GM12878 (cell line): ENCODE results near the gene C11orf58. TPM values are rescaled to one million over a fixed set of nuclear protein-coding genes. Genes with fewer than 3 reads are reported as not detected.

ENCODE experiments used
- ATAC-seq: fragments of 200-7000 bp; cut with Tn5 transposase; 3 replicates; pipeline ENCODE4 v1.9.1; 2020; ENCODE audit warnings: mild to moderate bottlenecking, moderate library complexity
- BruUV-seq: library from RNA; stranded (reverse); fragments of 400-500 nt; replicated peaks from 2 replicates; lab custom pipeline; 2021; lab: Mats Ljungman, UMichigan
- CTCF ChIA-PET: fragments of 300-600 bp; sonication (Branson Sonifier 250); formaldehyde crosslinking; extraction: SDS; loops from one replicate; lab custom pipeline; 2021; ENCODE audit warnings: inconsistent platforms; lab: Yijun Ruan, JAX
- POLR2A ChIA-PET: fragments of 350-600 bp; formaldehyde crosslinking; extraction: SDS; loops from one replicate; lab custom pipeline; 2021; ENCODE audit warnings: inconsistent platforms; lab: Charles Lee
- RAD21 ChIA-PET: fragments of 300-600 bp; sonication (Branson Sonifier 250); formaldehyde crosslinking; loops from one replicate; lab custom pipeline; 2023; ENCODE audit warnings: antibody characterized with exemption; ENCODE audit not compliant: unreplicated experiment; lab: Charles Lee
- SMC1A ChIA-PET: fragments of 300-600 bp; sonication (Branson Sonifier 250); formaldehyde crosslinking; loops from one replicate; lab custom pipeline; 2023; ENCODE audit not compliant: unreplicated experiment, uncharacterized antibody; lab: Charles Lee
- DNase-seq: peaks from one replicate; pipeline ENCODE4 v3.0.0-alpha.2; 2011; ENCODE audit warnings: low read depth, low spot score
- FAIRE-seq: peaks from 3 replicates; lab custom pipeline; 2011; peaks lifted over from hg19 to GRCh38; lab: Jason Lieb, UNC
- H2AFZ ChIP-seq: 2 replicates; pipeline ENCODE4 v1.6.0; 2011; ENCODE audit warnings: low read depth, low read length, control low read depth; ENCODE audit not compliant: control insufficient read depth
- H3K27ac ChIP-seq: 2 replicates; pipeline ENCODE4 v1.5.1; 2011; ENCODE audit warnings: control low read depth; ENCODE audit not compliant: control insufficient read depth, insufficient read depth
- H3K27me3 ChIP-seq, 2 experiments: replicated peaks in 1 of 2; 2 replicates each; pipeline versions ENCODE4 v1.6.0 to v1.6.1; 2011; ENCODE audit warnings: low read length in 1 of 2; ENCODE audit not compliant: control insufficient read depth in 2 of 2, insufficient read depth in 2 of 2
- H3K36me3 ChIP-seq, 2 experiments: 2 replicates each; pipeline ENCODE4 v1.5.1; 2011; ENCODE audit warnings: low read length in 1 of 2; ENCODE audit not compliant: control insufficient read depth in 2 of 2, insufficient read depth in 2 of 2
- H3K4me1 ChIP-seq: 2 replicates; pipeline ENCODE4 v1.6.1; 2011; ENCODE audit warnings: mild to moderate bottlenecking, low read length, moderate library complexity, mixed read lengths; ENCODE audit not compliant: control insufficient read depth, insufficient read depth
- H3K4me2 ChIP-seq: 2 replicates; pipeline ENCODE4 v1.6.0; 2011; ENCODE audit warnings: control low read depth; ENCODE audit not compliant: control insufficient read depth, insufficient read depth
- H3K4me3 ChIP-seq: fragments of 200-600 bp; sonication (generic); 2 replicates; pipeline ENCODE4 v1.5.1; 2016
- H3K79me2 ChIP-seq: 2 replicates; pipeline ENCODE4 v1.6.0; 2011; ENCODE audit warnings: low read length; ENCODE audit not compliant: control insufficient read depth, insufficient read depth
- H3K9ac ChIP-seq: 2 replicates; pipeline ENCODE4 v1.8.0; 2011; ENCODE audit warnings: low read length, control low read depth, mixed read lengths; ENCODE audit not compliant: control insufficient read depth, insufficient read depth
- H3K9me3 ChIP-seq: replicated peaks from 3 replicates; pipeline ENCODE4 v1.5.1; 2011; ENCODE audit warnings: mild to moderate bottlenecking, low read length; ENCODE audit not compliant: control insufficient read depth, insufficient read depth
- H4K20me1 ChIP-seq: 2 replicates; pipeline ENCODE4 v1.6.0; 2011; ENCODE audit not compliant: control insufficient read depth, insufficient read depth
- BCL11A ChIP-seq: IDR thresholded peaks from 2 replicates; pipeline ENCODE4 v1.6.1; 2011; ENCODE audit warnings: low read depth, low read length
- CBFB ChIP-seq: IDR thresholded peaks from 2 replicates; pipeline ENCODE4 v1.6.1; 2016; ENCODE audit warnings: antibody characterized with exemption, low read depth
- CBX3 ChIP-seq: fragments of 200-600 bp; sonication (generic); IDR thresholded peaks from 2 replicates; pipeline ENCODE4 v1.6.1; 2016; ENCODE audit warnings: low read depth, borderline replicate concordance
- CEBPB ChIP-seq, 2 experiments: fragments of 150-350 bp in 1 of 2; IDR thresholded peaks; 2 replicates each; pipeline ENCODE4 v1.6.1; 2012 to 2014; ENCODE audit warnings: low read depth in 2 of 2, low read length in 2 of 2, borderline replicate concordance in 1 of 2, inconsistent platforms in 1 of 2
- CREM ChIP-seq: IDR thresholded peaks from 2 replicates; pipeline ENCODE4 v1.6.1; 2014; ENCODE audit warnings: antibody characterized with exemption, low read depth
- EZH2 ChIP-seq: IDR thresholded peaks from 2 replicates; pipeline ENCODE4 v1.6.1; 2012; ENCODE audit warnings: low read depth, mild to moderate bottlenecking, control low read depth, inconsistent platforms, low read length, borderline replicate concordance; ENCODE audit not compliant: control insufficient read depth
- HCFC1 ChIP-seq: fragments of 150-350 bp; IDR thresholded peaks from 2 replicates; pipeline ENCODE4 v1.6.1; 2014; ENCODE audit warnings: low read length
- HDAC2 ChIP-seq: fragments of 200-600 bp; sonication (generic); IDR thresholded peaks from 2 replicates; pipeline ENCODE4 v1.6.1; 2017
- MXI1 ChIP-seq: fragments of 150-350 bp; IDR thresholded peaks from 2 replicates; pipeline ENCODE4 v1.6.1; 2011; ENCODE audit warnings: low read depth, mild to moderate bottlenecking, inconsistent platforms, low read length, improper control_type of control experiment
- NFYB ChIP-seq: IDR thresholded peaks from 2 replicates; pipeline ENCODE4 v1.6.1; 2011; ENCODE audit warnings: low read depth, mild to moderate bottlenecking, low read length, improper control_type of control experiment, moderate library complexity; ENCODE audit not compliant: insufficient read depth
- PML ChIP-seq: IDR thresholded peaks from 2 replicates; pipeline ENCODE4 v1.6.1; 2012; ENCODE audit warnings: low read length, inconsistent platforms
- POU2F2 ChIP-seq: IDR thresholded peaks from 3 replicates; pipeline ENCODE4 v1.6.1; 2011; ENCODE audit warnings: low read depth, mild to moderate bottlenecking, low read length, borderline replicate concordance
- RB1 ChIP-seq: fragments of 450-650 bp; formaldehyde crosslinking; IDR thresholded peaks from 2 replicates; pipeline ENCODE4 v1.6.1; 2017; ENCODE audit warnings: mild to moderate bottlenecking, borderline replicate concordance
- SIN3A ChIP-seq: IDR thresholded peaks from 2 replicates; pipeline ENCODE4 v1.6.1; 2012; ENCODE audit warnings: low read depth, low read length, improper control_type of control experiment
- STAT3 ChIP-seq: IDR thresholded peaks from 2 replicates; pipeline ENCODE4 v1.6.1; 2011; ENCODE audit warnings: low read depth, low read length, improper control_type of control experiment
- WGBS: methylation state at CpG from one replicate; pipeline ENCODE4 v1.1.6; 2016; ENCODE audit warnings: low lambda C conversion rate; ENCODE audit not compliant: insufficient replicate concordance, insufficient coverage; ENCODE audit errors: missing lambda C conversion rate; 5-methylcytosine and 5-hydroxymethylcytosine counted together
- in situ Hi-C: fragments of 300-500 bp; cut with MboI; formaldehyde crosslinking; loops from 9 replicates; pipeline ENCODE4 v1.14.3; 2018; ENCODE audit warnings: mixed read lengths
- intact Hi-C: fragments of 100-400 bp; cut with micrococcal nuclease; formaldehyde crosslinking; loops from one replicate; pipeline ENCODE4 v1.14.2; 2022; ENCODE audit not compliant: unreplicated experiment
- polyA plus RNA-seq, 11 experiments: library from polyadenylated mRNA; depleted of rRNA in 4 of 11; unstranded in 6 of 11; stranded (reverse) in 5 of 11; fragments of >200 nt; fragmentation: Nextera tagmentation in 4 of 11; fragmentation: Illumina TruSeq in 1 of 11; extraction: Ambion mirVana in 4 of 11; extraction: Trizol in 1 of 11; gene quantifications; 1 replicate in 1 of 11; 2 replicates in 10 of 11; pipeline versions ENCODE4 v1.2.1 to v1.2.3, GENCODE V29; 2011 to 2016; ENCODE audit warnings: inconsistent platforms in 2 of 11, missing spikeins in 2 of 11, low read depth in 1 of 11
- total RNA-seq, 4 experiments: library from RNA; depleted of rRNA in 3 of 4; stranded (reverse); fragments of >200 nt in 3 of 4; fragmentation: Illumina TruSeq in 1 of 4; extraction: Trizol in 1 of 4; gene quantifications; 2 replicates each; pipeline versions ENCODE4 v1.2.1 to v1.2.3, GENCODE V29; 2013 to 2021
- TF ChIP-seq, protein P1 (sequence below): fragments of 450-650 bp; IDR thresholded peaks from 2 replicates; pipeline ENCODE4 v1.6.1; 2017; ENCODE audit warnings: mild to moderate bottlenecking
- TF ChIP-seq, protein P2 (sequence below): IDR thresholded peaks from 2 replicates; pipeline ENCODE4 v1.6.1; 2012; ENCODE audit warnings: low read depth, low read length, improper control_type of control experiment

The C11orf58 gene
- total and polyA plus RNA-seq, 10 of the 15 experiments (the other 5 are each of a cell fraction or from before 2014, with no cell fraction given), result 98.2 to 379 (median 211) TPM

DNA sequence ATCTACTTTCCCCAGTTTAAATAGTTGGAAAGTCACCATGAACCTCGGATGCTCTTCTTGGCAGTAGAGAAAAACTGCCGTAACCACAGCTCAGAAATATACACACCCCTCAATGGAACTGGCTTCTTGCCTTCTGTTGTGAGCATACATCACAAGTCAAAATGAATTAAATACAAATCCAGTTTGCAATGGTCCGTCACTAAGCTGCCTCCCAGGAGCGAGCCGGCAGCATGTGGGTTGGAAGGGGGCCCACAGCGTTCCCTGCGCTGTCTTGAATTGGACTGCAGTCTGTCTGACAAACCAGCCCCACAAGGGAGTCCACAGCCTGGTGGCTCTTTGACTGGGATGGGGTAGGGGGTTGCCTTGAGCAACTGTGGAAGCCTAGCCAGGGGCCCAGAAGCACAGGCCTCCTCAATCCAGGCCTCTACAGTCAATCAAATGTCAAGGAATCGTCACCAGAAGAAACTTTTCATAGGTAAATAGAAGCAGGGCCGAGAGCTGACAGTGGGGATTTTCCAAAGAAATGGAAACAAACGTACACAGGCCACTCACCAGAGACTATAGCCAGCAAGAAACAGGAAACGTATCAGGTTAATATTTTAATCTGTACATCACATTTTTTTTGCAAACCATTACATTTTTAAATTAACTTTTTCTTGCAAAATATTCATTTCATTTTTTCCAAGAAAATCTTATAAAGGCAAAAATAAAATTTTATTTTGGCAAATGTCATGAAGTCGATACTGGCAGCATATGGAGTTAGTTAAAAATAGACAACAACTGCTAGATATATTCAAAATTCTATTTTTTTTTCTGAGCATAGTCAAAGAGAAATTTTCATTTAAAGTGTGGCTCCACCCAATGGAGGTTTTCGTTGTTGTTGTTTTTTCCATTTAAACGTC lies 38.5 kb downstream of the C11orf58 start:
- H4K20me1 ChIP-seq, result no peaks in the 10 kb centered on the region
- ChIA-PET POLR2A (no interaction called here), SMC1A (no interaction called here), CTCF (interaction anchor here (0.6 to 1.5 kb wide), 4 partner anchors 9 to 21 kb away, joined by 3 to 6 read pairs (median 3); no protein-coding TSS in a partner anchor), RAD21 (no interaction called here)
- ATAC-seq (no peak), DNase-seq (no peak), FAIRE-seq (no peak)
- no TSS peak for BruUV-seq
- 40% methylated on average over 14 of the region's 14 CpGs for WGBS
- H3K4me2 ChIP-seq, result no peak overlapping the region
- intact Hi-C loops, result no loop called here
- H3K27me3 ChIP-seq, result no peaks in the 10 kb centered on the region
- no peaks in the 10 kb centered on the region for H3K79me2 ChIP-seq
- TF ChIP-seq STAT3, result no peak
- TF ChIP-seq EZH2, result no peak
- no peak for TF ChIP-seq CEBPB (IDR thresholded peaks at IDR 0.05; ENCODE audit: borderline replicate concordance in 1 of 2, low read depth in 2 of 2, low read length in 2 of 2)
- no peak for TF ChIP-seq PML
- TF ChIP-seq CBFB, result no peak
- TF ChIP-seq BCL11A, result no peak
- TF ChIP-seq, protein P1, sequence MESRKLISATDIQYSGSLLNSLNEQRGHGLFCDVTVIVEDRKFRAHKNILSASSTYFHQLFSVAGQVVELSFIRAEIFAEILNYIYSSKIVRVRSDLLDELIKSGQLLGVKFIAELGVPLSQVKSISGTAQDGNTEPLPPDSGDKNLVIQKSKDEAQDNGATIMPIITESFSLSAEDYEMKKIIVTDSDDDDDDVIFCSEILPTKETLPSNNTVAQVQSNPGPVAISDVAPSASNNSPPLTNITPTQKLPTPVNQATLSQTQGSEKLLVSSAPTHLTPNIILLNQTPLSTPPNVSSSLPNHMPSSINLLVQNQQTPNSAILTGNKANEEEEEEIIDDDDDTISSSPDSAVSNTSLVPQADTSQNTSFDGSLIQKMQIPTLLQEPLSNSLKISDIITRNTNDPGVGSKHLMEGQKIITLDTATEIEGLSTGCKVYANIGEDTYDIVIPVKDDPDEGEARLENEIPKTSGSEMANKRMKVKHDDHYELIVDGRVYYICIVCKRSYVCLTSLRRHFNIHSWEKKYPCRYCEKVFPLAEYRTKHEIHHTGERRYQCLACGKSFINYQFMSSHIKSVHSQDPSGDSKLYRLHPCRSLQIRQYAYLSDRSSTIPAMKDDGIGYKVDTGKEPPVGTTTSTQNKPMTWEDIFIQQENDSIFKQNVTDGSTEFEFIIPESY, result no peak
- no peak for TF ChIP-seq SIN3A
- no peak for TF ChIP-seq MXI1
- TF ChIP-seq CREM, result no peak
- TF ChIP-seq HCFC1, result no peak
- TF ChIP-seq POU2F2, result no peak
- TF ChIP-seq HDAC2, result no peak
- TF ChIP-seq, protein P2, sequence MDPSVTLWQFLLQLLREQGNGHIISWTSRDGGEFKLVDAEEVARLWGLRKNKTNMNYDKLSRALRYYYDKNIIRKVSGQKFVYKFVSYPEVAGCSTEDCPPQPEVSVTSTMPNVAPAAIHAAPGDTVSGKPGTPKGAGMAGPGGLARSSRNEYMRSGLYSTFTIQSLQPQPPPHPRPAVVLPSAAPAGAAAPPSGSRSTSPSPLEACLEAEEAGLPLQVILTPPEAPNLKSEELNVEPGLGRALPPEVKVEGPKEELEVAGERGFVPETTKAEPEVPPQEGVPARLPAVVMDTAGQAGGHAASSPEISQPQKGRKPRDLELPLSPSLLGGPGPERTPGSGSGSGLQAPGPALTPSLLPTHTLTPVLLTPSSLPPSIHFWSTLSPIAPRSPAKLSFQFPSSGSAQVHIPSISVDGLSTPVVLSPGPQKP, result no peak
- no peak for TF ChIP-seq CBX3
- TF ChIP-seq RB1, result no peak
- TF ChIP-seq NFYB, result no peak
- no peaks in the 10 kb centered on the region for H3K9me3 ChIP-seq
- no peaks in the 10 kb centered on the region for H3K4me1 ChIP-seq
- no peak overlapping the region for H3K4me3 ChIP-seq
- H2AFZ ChIP-seq, result no peak overlapping the region
- H3K36me3 ChIP-seq, result no peaks in the 10 kb centered on the region
- in situ Hi-C loops, result no loop called here
- H3K27ac ChIP-seq, result no peak overlapping the region
- H3K9ac ChIP-seq, result no peak overlapping the region
